ENCODE measurements around the gene PCDHA13. TPM values are rescaled to one million over a fixed set of nuclear protein-coding genes. Genes with fewer than 3 reads are reported as not detected.
"Not testable (repeated sequence)": the region's sequence is repeated elsewhere in the genome, so short reads cannot be mapped to it uniquely, and the experiment has no call there.

PCDHA13 gene, protein sequence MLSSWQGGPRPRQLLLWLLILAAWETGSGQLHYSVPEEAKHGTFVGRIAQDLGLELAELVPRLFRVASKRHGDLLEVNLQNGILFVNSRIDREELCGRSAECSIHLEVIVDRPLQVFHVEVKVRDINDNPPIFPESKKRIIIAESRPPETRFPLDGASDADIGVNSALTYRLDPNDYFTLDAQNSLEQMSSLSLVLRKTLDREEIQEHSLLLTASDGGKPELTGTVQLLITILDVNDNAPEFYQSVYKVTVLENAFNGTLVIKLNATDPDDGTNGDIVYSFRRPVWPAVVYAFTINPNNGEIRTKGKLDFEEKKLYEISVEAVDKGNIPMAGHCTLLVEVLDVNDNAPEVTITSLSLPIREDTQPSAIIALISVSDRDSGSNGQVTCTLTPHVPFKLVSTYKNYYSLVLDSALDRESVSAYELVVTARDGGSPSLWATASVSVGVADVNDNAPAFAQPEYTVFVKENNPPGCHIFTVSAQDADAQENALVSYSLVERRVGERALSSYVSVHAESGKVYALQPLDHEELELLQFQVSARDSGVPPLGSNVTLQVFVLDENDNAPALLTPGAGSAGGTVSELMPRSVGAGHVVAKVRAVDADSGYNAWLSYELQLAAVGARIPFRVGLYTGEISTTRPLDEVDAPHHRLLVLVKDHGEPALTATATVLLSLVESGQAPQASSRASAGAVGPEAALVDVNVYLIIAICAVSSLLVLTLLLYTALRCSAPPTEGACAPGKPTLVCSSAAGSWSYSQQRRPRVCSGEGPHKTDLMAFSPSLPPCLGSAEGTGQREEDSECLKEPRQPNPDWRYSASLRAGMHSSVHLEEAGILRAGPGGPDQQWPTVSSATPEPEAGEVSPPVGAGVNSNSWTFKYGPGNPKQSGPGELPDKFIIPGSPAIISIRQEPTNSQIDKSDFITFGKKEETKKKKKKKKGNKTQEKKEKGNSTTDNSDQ
- total RNA-seq = 0.42 TPM

GRCh38 chr5:140881889-140882590 lies at the start of gene PCDHA13:
Gene PCDHA13, plus strand, starts transcription at chr5:140882124. Its CDS starts 145 bp downstream, at chr5:140882269.
- DNase-seq (ENCODE audit: low spot score) = no peak

GRCh38 chr5:140833993-140834392 lies 47.9 kb upstream of the PCDHA13 start, which contains the start of gene PCDHA7:
Gene PCDHA7, plus strand, starts transcription at chr5:140834269. Its CDS starts 115 bp downstream, at chr5:140834384.
- no peak for DNase-seq (ENCODE audit: low spot score)

GRCh38 chr5:140834439-140835008 lies 47.4 kb upstream of the PCDHA13 start:
- DNase-seq (ENCODE audit: low spot score) = not testable (repeated sequence)

- DNase-seq (ENCODE audit: low spot score) = no peak
These were observed 46.1 kb upstream of the PCDHA13 start for GRCh38 chr5:140835622-140836510.

GRCh38 chr5:140840978-140841962 lies 40.7 kb upstream of the PCDHA13 start, which contains the start of gene PCDHA8:
Gene PCDHA8, plus strand, starts transcription at chr5:140841187. Its CDS starts 135 bp downstream, at chr5:140841322.
- DNase-seq (ENCODE audit: low spot score) = no peak

GRCh38 chr5:140842798-140843733 lies 38.9 kb upstream of the PCDHA13 start:
- no peak for DNase-seq (ENCODE audit: low spot score)

- not testable (repeated sequence) for DNase-seq (ENCODE audit: low spot score)
These were observed 33.5 kb upstream of the PCDHA13 start, which contains the start of gene PCDHA9 for GRCh38 chr5:140848139-140849102. Gene PCDHA9, plus strand, starts transcription at chr5:140848382. Its CDS starts 114 bp downstream, at chr5:140848496.

- not testable (repeated sequence) for DNase-seq (ENCODE audit: low spot score)
These were observed 31.9 kb upstream of the PCDHA13 start for GRCh38 chr5:140849831-140850634.

GRCh38 chr5:140855772-140856674 lies 25.9 kb upstream of the PCDHA13 start, which contains the start of gene PCDHA10:
Gene PCDHA10, plus strand, starts transcription at chr5:140855897. Its CDS starts 152 bp downstream, at chr5:140856049.
- no peak for DNase-seq (ENCODE audit: low spot score)

DNA sequence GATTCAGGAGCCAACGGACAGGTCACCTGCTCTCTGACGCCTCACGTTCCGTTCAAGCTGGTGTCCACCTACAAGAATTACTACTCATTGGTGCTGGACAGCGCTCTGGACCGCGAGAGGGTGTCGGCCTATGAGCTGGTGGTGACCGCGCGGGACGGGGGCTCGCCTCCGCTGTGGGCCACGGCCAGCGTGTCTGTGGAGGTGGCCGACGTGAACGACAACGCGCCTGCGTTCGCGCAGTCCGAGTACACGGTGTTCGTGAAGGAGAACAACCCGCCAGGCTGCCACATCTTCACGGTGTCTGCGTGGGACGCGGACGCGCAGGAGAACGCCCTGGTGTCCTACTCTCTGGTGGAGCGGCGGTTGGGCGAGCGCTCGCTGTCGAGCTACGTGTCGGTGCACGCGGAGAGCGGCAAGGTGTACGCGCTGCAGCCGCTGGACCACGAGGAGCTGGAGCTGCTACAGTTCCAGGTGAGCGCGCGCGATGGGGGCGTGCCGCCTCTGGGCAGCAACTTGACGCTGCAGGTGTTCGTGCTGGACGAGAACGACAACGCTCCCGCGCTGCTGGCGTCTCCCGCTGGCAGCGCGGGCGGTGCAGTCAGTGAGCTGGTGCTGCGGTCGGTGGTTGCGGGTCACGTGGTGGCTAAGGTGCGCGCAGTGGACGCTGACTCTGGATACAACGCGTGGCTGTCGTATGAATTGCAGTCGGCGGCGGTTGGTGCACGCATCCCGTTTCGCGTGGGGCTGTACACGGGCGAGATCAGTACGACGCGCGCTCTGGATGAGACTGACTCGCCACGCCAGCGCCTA lies 24.5 kb upstream of the PCDHA13 start:
- no peak for DNase-seq (ENCODE audit: low spot score)

- no peak for DNase-seq (ENCODE audit: low spot score)
These were observed 24.0 kb upstream of the PCDHA13 start for GRCh38 chr5:140857987-140858240.

DNA sequence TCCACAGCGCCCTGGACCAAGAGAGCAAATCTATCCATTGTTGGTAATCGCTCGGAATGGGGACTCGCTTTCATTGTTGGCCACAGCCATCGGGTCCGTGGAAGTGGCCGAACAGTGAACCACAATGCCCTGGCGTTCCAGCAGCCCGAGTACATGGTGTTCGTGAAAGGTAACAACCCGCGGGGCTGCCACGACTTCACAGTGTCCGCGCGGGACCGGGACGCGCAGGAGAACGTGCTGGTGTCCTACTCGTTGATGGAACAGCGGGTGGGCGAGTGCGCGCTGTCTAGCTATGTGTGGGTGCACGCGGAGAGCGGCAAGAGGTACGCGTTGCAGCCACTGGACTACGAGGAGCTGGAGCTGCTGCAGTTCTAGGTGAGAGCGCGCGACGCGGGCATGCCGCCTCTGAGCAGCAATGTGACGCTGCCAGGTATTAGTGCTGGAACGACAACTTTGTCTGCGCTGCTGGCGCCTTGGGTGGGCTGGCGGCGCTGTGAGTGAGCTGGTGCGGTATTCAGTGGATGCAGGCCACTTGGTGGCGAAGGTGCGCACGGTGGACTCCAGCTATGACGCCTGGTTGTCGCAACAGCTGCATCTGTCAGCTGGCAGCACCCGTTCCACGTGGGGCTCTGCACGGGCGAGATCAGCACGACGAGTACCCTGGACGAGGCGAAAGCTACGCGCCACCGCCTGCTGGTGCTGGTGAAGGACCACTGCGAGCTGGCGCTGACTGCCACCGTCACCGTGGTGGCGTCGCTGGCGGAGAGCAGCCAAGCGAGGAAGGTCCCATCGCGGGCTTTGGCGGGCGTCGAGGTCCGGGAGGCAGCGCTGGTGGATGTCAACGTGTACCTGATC lies 19.3 kb upstream of the PCDHA13 start:
- DNase-seq (ENCODE audit: low spot score) = no peak
